Stimulated activated CD8-positive, alpha-beta memory T cell treated with anti-CD3 and anti-CD28 coated beads, Interleukin-15, amount 100 ng/mL, for 24 hours (primary cell): ENCODE measurements around the gene SETBP1.

ENCODE experiments used
- DNase-seq: peaks from one replicate; pipeline ENCODE4 v3.0.0-alpha.2; 2020; ENCODE audit warnings: low read depth

The SETBP1 gene

DNA sequence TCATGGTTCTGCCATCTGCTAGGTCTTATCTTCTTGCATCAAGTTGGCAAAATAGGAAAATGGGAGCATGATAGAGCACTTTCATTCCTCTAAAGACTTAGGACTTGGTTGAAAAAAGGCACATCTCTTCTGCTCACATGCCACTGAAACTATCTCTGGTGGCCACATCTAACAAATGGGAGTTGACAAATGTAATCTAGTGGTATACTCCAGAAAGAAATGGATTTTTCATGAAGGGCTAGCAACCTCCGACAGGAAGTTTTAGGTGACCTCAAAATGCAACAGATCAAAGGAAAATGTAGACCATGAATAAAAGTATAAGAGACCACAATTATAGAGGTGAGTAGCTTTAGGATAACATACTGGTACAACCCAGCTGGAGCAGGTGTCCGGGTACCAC, 224.1 kb downstream of the SETBP1 start:
- no peak for DNase-seq

DNA sequence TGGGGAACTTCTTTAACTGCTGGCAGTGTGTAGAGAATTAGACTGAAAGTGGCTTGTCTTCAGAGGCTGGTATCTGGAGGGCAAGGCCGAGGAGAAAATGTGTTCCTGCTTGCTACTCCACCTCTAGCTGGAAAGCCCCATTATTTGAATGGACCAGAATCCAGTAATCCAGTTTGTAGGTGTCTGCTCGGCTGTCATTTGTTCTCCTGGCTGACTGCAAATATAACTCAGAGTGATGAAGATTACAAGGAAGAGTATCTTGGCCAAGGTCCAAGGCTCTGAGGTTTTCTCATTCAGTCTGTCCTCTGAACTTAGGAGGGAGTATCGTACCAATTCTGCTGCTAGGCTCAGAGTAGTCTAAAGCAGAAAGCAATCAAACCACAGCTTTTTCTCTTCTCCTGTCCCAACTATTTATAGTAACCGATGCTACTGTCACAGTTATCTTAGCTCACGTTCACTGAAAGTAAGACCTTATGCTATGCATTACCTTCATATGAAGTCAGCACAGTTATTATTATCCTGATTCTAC, 228.6 kb downstream of the SETBP1 start:
- DNase-seq: no peak

DNA sequence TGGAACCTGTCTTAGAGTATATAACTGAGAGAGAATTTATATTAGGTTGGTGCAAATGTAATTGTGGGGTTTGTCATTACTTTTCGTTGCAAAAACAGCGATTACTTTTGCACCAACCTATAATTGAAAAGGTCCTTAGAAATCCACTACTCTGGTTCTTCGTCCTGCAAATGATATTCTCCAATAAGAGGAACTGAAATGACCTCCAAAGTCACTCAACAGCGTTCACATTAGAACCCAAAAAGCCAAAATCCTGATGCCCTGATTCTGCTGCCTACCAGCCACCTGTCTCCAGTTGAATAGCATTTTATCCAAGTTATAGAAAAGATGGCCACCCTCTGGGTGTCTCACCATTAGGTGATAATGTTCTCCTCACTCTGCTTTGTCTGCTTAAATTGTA, 230.6 kb downstream of the SETBP1 start:
- DNase-seq: no peak

- no peak for DNase-seq
These were observed 231.1 kb downstream of the SETBP1 start for GRCh38 chr18:44911773-44912172.

GRCh38 chr18:44912740-44913478, 232.2 kb downstream of the SETBP1 start:
- no peak for DNase-seq

- DNase-seq: no peak
These were observed 233.3 kb downstream of the SETBP1 start for GRCh38 chr18:44914028-44914427.

DNA sequence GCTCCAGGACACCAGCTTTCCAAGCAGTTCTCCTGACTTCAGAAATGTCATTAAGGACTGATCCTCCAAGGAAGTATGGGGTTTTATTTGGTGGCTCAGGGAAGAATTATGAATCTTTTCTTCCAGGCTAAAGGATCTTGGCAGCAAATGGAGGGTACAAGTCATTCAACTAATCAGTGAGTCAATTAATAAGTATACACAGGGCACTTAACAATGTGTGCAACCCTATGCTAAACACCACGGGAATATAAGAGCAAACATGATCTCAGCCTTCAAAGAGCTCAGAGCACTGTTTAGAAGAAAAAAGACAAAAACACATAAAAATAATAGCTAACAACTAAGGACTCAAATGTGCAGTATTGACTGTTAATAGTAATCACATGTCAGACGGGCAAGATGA, 234.5 kb downstream of the SETBP1 start:
- no peak for DNase-seq

DNA sequence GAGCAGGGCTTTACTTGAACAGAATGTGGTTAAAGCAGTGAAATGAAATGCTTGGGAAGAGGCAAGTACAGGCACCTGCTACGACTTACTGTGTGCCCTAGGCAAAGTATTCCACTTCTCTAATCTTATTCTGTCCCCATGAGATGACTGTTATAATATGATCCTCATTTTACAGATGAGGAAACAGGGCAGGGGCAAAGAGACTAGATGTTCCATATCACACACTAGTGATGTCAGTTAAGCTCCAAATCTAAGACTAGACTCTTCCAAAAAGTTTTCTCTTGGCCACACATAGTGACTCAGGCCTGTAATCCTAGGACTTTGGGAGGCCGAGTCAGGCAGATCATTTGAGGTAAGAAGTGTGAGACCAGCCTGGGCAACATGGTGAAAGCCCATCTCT, 235.0 kb downstream of the SETBP1 start:
- DNase-seq: no peak

- DNase-seq: no peak
These were observed 235.9 kb downstream of the SETBP1 start for GRCh38 chr18:44916429-44917207.

DNA sequence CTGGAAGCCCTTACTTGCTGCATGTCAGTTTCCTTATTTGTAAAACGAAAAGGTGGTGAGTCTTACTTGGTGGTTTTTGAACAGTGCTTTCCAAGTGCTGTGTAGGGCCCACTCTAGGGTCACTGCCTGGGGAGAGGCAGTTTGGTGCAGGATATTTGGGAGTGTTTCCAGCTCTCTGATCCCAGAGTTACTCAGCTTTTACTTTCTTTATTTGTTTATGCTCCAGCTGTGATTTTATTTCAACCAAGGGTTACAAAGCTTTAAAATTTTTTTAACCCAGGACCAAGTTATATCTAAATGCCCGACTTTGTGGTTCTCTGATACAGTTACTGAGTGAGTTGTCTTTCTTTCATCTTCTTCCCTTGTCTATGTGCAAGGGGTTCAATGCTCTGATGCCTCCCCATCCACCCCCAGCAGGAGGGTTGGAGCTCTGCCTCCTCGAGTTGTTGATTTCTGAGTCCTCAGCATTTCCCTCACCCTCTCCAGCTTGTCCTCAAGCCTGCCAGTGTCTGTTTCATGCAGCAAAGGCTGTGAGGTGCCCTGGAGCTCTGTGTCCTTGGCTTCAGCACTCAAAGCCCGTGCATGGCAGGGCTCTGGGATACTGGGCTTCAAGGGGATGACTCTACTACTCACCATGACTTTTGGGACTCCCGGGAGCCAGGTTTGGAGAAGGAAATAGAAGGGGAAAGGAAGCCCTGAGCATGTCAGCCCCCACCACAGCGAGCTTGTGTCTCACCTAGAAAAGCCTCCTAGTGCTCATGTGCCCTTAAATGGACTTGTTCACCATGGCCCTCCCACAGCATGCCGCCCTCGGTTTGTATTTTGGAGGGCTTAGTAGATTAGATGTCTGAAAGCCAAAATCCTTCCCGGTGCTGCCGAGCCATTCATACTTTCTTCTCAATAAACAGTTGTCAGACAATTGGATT, 236.8 kb downstream of the SETBP1 start:
- no peak for DNase-seq

GRCh38 chr18:44918142-44918476, 237.4 kb downstream of the SETBP1 start:
- DNase-seq: no peak

DNA sequence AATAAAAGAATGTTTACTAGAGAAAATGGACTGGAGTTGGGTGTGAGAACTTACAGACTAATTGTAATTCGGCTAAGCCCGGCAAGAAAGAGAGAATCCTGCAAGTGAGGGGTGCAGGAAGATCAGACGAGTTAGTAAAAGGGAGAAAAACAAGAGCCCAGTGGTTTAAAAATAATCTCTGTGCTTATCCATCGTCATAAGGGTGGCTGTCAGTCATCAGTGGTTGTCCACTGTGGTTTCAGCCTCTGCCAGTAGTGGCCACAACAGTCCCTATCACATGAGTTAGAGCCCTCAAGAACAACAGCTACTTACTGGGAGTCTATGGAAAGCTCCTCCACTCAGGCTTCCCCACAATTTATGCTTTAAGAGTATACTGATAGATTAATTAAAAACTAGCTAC, 239.8 kb downstream of the SETBP1 start:
- no peak for DNase-seq

- DNase-seq: no peak
These were observed 241.3 kb downstream of the SETBP1 start for GRCh38 chr18:44921974-44922373.

GRCh38 chr18:44922968-44923367, 242.3 kb downstream of the SETBP1 start:
- no peak for DNase-seq

DNA sequence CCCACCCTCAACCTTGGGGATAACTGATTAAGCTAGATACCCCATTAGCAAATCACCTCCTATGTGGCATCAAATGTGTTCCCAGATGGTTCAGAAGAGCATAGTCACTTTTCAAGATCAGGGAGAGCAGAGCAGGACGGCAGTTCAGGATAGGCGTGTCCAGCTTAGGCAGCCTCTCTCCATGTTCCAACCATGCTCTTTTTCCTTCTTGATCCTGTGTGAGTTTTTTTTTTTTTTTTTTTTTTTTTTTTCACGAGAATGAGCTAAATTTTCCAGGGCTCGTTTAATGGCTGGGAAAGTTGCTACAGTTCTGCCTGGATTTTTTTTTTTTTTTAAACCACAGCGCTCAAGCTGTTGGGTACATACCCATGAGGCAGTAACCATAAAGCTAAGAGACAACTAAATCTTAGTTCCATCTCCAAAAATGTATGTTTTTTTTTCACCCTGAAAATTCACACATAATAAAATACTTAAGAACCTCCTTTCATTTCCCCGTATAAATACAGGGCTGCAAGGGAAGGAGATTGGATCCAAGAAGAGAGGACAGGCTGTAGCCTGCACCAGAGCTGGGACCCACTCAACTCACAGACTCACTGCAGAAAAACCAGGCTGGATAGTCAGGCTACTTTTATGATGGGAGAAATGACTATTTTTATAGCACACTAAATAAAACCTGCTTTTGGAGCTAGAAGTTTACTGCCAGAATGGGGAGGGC, 244.3 kb downstream of the SETBP1 start:
- no peak for DNase-seq

DNA sequence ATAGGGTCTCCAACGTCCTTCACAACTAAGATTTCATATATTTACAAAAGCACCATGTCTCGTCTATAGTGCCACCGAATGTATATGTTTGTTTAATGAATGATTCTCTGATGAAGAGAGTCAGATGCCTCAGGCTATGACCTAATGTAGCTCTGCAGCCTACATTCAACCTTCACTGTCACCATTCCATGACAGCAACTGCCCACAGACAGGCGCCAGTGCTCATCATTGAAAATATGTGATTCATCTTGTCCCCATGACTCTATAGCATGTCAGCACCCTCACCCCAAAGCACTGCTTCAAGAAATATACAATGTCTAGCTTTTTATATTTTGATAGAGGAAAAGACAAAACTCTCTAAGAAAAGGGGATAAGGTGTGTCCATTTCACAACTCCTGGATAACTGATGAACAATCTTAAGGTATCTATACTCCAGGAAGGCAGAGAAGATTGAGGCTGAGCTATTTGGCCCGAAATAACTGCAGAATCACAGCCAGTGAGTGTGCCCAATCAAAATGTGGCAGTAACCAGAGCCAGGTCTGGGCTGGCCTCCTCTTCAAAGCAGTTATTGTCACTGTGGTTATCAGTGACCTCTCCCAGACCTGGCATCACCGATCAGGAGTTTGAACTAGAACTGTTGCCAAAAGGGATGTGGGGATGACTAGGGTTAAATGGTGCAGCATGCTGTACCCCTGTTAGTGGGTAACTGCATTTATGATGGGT, 246.6 kb downstream of the SETBP1 start:
- no peak for DNase-seq

DNA sequence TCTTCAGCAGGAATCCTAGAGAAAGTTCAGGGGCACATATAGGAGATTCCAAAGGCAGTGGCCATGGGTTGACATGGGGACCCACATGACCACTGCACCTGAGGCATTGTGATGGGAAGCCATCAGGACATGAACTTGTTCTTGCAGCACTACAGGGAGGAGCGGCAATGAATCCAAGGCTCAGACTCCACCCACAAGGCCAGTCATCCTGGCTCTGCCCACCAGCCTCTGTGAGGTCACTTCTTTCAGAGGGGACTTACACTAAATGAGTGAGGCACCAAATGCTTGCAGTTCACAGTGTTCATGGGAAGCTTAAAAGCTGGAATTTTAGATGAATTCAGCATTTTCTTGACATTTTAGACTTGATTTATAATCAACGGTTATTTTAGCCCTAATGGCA, 254.2 kb downstream of the SETBP1 start:
- no peak for DNase-seq

GRCh38 chr18:44935455-44935854, 254.8 kb downstream of the SETBP1 start:
- DNase-seq: no peak

- no peak for DNase-seq
These were observed 255.8 kb downstream of the SETBP1 start for GRCh38 chr18:44936485-44936884.

DNA sequence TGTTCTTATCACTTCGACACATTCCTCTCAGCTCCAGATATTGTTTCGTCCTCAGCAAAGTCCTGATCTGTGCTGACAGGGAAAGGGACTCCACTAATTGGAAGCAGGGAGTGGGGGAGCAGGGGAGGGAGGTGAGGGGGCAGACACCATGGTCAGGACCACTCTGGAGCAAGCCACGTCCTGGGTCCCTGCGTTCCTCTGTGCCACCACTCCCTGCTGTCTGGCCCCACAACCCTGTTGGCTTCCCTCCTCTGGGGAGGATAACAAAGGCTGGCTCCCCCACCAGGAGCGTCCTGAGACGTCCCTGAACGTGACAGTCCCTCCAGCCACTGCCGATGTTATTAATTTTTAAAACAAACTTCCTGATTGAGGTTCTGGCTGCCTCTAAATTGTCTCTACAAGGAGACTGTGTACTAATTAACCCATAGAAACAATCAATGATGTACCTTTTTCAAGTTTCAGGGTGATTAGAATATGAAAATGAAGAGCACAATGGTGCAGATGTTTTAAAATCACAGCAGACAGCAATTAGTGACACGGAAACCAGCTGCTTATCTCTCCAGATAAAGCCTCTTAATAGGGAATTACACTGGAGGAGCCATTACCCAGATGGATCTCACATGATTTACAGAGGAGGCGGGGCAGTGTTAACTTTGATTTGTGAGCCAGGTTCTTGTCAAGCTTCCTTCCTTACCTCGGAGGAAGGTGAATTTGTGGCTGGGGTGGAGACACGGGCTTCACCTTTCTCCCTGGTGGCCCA, 257.5 kb downstream of the SETBP1 start:
- no peak for DNase-seq
